NOMO-1 (cell line): ENCODE results near the gene CHRNA9.

Source experiments
- DNase-seq, 2 experiments: peaks; one replicate each; lab custom pipeline; 2025; ENCODE audit not compliant: unreplicated experiment in 2 of 2; lab: John Stamatoyannopoulos, UW

CHRNA9 gene

DNA sequence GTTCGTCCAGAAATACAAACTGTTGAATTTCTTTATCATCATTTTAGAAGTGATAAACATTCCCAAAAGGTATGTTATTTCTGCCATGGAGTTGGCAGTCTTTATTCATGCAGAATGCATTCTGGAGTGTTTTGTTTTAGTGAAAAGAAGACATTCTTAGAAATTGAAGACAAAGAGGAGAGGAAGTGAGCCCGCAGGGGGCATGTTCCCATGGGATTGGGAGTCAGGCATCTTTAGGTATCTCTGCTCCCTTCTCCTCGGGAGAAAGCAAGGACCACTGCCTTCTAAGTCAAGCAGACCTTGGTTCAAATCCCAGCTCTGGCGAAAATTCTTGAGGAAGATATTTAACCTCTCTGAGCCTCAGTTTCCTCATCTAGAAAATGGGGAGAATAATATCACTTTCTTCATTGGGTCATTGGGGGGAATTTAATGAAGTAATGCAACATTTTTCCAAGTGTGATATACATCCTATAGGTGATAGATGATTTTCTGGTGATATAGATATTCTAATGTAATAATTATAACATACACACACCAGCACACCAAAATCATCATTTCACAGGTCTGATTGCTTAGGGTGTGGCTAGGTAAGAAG, 26.5 kb upstream of the CHRNA9 start:
- no peak for DNase-seq

DNA sequence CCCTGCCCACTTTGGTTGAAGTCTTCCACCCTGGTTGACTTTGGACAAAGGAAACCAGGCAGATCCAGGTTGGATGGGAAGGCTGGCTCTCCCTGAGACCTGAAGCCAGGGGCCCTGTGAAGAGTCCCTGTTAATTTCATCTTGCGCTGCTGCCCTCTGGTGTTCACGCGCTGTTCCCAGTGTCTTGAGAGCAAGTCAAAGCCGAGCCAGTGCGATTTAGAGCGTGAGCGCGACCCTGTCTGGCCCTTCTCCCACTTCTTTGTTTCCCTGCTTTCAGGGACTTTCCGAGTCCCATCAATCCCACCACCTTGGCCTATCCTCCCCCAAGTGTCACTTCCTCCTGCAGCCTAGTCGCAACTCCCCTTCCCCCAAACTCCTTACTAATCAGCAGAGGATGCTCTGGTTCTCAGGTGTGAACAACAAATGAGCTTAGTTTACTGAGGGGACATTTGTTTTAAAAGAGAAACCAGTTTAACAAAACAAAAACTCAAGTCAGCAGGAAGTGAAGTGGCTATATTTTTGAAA, 25.8 kb upstream of the CHRNA9 start:
- DNase-seq = no peak

DNA sequence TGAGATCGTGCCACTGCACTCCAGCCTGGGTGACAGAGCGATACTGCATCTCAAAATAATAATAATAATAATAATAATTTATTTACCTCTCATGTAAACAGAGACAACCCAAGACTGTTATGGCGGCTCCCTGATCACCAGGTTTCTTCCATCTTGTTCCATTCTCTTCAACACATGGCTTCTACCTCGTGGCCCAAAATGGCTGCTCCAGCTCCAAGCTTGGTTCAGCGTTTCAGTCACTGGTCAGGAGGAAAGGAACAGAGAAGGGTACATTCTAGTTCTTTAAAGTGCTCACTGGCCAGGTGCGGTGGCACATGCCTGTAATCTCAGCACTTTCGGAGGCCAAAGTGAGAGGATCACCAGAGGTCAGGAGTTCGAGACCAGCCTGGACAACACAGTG, 24.9 kb upstream of the CHRNA9 start:
- no peak for DNase-seq

DNA sequence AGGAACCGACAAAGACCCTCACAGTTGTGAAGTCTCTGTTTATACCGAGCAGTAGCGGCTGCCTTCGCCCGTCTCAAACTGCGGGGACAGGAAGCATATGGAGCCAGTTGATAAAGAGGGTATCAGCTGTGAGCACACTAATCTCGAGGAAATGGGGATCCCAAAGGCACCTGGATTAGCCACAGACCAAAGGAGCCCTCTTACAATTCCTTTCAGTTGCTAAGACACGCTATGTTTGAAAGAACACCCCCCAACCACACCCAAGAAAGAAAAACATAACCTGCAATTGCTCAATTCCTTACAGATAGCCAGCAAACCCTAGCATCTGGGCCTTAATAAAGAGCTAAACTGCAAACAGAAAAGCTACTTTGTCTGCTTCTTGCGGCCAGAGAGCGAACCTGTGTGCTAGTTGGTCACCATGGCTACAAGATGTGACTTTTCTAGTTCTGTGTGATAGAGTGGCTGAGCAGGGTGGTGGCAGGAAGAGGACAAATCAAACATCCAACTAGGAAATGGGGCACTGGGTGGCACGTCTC, 23.3 kb upstream of the CHRNA9 start:
- DNase-seq = no peak

DNA sequence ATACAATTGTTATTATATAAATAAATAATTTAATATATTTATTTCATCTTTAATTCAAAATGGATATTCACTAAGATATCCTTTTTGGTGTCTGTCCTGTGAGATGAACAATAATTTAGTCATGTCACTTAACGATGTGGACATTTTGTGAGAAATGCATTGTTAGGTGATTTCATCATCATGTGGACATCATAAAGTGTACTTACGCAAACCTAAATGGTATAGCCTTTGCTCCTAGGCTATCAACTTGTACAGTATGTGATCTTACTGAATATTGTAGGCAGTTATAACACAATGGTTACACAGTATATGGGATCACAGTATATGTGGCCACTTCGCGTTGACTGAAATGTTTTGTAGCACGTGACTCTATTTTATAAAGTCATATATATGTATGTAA, 20.2 kb upstream of the CHRNA9 start:
- DNase-seq = no peak

DNA sequence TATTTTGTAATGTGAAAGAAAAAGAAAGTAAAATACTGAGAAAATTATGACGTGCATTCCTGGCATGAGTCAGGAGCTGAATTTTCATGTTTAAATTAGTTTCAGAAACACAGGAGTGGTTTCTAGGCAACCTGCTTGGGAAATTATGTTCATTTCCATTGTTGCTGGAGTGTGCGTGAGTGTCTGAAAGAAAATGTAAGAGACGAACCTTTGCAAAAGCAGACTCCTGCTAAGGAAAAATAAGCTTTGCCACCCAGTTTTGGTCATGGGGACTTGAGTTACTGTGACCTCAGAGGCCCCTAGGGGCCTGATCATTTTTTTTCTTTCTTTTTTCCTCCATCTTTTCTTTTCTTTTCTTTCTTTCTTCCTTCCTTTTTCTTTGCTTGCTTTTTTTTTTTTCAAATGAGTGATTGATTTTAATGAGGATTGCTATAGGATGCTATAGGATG, 18.8 kb upstream of the CHRNA9 start:
- DNase-seq = no peak

DNA sequence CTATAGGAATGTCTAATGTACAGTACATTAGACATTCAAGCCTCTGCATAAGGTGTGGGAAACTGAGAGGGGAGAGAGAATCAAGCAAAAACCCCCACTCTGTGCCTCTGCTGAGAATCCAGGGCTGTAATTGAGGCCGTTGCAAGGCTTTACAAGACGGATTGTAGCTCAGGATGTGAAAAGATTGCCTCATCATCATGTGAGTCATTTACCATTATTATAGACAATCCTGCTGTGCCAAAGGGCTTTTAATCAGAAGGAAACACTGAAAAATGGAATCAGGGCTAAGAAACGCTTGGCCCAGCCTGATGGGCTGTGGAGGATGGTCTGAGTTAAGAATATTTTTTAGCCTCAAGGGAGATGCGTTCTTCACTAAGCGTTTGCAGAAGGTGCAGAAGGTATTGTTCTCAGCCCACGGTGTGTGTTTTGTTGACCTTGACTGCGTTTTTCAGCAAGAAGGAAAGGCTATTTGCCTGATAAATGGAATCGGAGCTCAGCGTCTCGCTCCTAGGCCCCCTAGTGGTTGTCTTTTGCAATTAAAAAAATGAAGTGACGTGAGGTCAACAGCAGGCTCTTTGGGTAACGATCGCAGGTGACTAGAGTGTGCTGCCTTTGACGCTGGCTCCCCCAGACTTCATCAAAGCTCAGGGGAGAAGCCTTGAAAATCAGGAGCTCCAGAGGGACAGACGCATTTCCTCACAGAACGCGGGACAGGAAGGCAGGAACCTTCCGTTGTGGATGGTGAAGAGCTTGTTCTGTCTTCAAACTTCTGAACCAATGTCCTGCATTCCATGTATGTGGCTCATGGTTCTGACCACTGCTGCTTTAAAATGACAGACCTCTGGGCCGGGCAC, 18.1 kb upstream of the CHRNA9 start:
- DNase-seq = no peak

DNA sequence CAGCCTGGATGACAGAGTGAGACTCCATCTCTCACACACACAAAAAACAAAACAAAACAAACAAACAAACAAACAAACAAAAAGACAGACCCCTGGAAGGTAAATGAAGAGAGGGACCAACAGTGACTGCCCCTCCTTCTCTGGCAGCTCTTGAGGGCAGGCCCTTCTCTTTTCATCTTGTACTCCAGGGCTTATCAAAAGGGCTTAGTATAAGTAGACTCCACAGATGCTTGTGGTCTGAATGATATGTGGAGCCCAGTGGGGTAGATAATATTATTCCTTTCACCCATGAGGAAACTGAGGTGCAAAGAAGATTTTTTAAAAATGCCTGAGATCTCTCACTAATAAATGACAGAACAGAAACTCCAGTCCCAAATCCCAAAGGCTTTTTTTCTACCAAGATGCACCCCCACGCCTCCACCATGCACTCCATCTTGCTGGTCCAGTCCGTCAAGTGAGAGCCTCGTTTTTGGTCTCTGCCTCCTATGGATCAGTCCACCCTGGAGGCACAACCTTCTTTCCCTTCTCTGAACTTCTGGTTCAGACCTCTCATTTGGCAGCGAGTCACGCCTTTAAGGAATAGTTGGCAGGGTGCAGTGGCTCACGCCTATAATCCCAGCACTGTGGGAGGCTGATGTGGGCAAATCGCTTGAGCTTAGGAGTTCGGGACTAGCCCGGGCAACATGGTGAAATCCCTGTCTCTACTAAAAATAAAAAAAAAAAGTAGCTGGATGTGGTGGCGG, 17.0 kb upstream of the CHRNA9 start:
- no peak for DNase-seq

DNA sequence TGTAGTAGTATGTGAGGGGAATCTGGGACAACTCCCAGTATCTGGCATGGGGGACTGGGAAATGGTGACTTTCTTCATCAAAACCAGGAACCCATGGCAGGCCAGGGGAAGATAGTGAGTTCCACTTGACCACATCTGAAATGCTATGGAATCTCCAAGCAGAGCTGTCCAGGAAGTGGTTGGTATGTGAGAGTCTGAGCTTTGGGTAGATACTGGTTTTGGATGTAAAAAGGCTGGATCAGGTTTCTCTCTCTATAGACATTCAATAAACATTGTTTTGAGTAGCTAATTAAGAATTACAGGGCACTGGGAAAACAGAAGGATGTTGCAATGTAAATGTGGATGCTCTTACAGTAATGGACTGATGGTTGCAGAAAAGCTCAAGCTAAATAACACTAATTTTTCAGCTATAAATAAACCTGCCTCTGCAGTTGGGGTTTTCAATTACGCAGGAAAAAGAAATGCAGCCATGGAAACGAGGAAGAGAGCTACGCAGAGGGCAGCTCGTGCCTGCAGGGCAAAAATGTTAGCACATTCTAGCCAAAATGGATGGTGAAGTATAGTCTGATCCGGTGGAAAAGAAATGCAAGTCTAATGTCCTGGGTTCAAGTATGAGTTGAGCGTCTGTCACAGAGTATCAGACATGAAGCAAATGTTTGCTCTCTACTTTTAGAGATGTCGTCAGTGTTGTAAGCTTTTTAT, 13.4 kb upstream of the CHRNA9 start:
- peak; percentile 14 to 18 for DNase-seq

DNA sequence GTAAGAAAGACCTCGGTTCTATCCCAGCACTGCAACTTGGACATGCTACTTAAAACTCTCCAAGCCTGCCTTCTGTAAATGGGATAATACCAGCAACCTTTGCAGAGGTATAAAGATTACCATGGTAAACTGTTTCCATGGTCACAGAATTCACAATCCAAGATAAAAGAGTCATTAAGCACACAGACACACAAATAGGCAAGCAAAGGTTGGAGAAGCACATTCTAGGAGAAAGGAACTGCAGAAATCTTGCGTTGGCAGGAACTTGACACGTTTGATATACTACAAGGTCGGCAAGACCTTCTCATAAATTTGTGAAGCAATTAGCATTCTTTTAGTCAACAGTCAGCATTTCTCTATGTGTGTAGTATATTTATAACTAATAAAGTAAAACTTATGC, 12.3 kb upstream of the CHRNA9 start:
- peak; percentile 46 to 47 for DNase-seq

DNA sequence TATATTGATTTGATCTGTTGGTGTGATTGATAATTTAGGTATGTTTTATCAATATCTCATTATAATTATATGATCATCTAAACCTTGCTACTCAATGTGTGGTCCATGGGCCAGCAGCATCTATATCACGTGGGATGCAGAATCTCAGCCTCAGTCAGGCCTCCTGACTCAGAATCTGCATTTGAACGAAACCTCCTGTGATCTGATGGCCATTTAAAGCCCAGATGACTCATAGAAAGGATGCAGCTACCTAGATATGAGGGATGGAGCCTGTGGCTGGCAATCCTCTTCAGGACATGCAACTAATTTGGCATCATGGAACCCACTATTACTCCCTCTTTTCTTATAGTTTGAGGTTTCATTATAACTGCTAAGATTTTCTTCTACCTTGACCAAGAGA, 11.3 kb upstream of the CHRNA9 start:
- no peak for DNase-seq

DNA sequence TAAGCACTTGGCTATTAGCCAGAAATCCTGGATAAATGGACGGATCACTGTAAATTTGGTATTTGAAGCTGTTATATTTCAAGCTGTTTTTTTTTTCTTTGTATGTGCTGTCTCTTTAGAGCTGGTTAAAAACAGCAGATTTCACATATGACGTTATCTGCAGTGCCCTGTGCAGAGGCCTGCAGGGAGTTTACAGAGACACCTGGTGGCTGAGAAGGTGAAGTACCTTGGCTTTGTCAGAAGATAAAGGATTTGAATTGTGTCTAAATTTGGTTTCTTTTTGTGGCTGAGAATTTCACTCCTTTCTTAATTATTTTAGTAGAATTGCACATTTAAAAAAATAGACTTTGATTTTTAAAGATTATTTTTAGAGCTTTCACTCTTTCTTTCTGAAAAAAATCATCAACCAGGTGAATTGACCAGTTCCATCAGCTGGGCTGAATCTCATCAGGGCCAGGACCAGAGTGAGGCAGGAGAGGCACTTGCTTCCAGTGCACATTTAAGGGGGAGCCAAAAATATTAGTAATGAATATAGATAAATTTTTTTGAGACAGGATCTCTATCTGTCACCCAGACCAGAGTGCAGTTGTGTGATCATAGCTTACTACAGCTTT, 9.6 kb upstream of the CHRNA9 start:
- DNase-seq = peak; percentile 36 to 81

DNA sequence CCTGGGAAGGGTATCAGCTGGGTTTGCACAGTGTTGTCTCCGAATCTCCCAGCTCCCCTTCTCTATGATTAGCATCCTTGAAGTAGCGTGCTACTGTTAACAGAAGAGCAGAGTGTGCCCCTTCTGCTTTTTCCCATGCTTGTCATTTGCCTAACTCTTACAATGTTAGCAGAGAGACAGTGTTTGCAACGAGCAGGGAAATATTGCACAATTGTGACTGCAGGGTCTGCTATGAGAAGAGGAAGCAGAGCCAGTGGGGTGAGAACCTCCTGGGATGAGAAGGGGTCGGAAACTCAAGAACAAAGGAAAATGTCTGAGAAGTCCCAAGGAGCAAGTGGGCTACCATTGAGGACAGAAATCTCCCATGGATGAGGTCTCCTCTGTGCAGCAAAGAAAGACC, 7.8 kb upstream of the CHRNA9 start:
- DNase-seq = peak; percentile 86 to 95

DNA sequence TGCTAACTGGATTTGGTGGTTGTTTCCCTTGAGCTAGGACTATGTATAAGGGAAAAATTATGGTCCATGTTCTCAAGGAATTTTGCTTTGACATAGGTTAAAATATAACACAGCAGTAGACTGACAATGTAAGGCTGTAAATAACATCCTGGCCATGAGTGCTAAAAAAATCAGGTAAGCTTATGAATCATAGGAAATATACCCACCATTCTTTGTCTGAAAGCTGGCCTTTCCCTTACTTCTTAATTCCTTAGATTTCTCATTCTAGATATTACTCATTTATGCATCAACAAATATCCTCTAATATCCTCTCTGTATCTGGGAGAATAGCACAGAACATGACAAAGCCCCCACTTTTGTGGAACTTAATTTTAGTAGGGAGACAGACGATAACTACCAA, 6.8 kb upstream of the CHRNA9 start:
- DNase-seq = no peak

DNA sequence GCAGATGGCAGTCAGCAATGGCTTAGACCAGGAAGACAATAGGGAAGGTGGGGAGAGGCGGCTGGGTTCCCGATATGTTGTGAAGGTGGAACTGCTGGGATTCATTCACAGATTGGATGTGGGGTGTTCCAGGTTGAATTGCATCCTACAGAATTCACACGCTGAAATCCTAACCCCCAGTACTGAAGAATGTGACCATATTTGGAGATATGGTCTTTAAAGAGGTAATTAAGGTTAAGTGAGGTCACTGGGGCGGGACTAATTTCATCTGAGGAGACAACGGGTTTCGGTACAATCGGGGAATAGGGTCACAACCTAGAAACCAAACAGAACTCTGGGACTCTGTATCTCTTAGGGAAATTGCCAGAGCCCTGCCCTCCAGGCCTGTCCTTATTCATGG, 5.3 kb upstream of the CHRNA9 start:
- DNase-seq = no peak

DNA sequence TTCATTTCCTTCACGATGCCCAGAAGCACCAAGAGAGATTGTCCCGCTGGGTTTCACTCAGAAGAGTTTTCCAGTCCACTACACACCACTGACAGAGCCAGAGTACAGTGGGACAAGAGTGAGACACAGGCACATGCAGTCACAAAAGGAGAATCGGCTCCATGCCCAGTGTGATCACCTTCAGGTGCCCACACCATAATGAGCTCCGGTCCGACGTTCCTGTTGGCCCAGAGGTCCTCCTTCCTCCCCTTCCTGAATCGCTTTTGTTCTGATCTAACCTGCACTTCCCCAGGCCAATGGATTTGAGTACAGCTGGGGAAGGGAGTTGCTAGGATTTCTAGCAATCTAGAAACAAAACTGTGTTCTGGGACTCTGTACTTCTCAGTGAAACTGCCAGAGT, 4.6 kb upstream of the CHRNA9 start:
- DNase-seq = no peak

DNA sequence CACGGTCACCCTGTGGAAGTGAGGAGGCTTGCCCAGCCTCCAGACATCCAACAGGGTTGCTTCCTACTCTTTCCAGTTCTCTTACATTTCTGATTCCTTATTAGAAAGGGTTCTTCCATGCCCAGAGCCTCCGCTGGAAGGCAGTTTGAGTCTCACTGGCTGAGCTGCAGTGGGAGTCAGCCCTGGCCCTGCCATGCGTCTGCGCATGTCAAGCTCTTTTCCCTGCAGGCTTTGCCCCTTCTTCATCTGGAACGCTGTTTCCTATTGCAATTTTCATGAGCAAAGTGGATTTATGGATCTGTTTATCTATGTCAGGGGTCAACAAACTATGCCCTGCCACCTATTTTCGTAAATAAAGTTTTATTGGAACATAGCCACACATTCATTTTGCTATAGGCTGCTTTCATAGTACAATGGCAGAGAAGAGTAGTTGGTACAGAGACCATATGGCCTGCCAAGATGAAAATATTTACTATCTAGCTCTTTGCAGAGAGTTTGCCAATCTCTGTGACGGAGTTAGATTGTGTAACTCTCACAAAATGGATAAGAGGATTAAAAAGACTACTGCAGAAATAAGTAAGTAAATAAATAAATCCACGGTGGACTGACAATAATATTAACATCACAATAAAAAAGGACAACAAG, 3.9 kb upstream of the CHRNA9 start:
- DNase-seq = no peak

DNA sequence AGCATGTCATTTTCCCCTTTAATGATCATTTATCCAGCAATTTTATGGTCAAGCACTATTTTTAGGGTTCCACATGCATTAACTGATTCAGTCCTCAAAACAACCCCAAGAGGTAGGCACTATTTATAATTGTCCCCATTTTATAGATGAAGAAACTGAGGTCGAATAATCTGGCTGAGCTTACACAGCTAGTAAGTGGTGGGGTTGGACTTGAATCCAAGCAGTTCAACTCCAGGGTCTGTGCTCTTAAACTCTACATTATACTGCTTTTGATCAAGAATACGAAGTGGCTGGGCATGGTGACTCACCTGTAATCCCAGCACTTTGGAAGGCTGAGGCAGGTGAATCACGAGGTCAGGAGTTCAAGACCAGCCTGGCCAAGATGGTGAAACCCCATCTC, 3.2 kb upstream of the CHRNA9 start:
- DNase-seq = no peak

DNA sequence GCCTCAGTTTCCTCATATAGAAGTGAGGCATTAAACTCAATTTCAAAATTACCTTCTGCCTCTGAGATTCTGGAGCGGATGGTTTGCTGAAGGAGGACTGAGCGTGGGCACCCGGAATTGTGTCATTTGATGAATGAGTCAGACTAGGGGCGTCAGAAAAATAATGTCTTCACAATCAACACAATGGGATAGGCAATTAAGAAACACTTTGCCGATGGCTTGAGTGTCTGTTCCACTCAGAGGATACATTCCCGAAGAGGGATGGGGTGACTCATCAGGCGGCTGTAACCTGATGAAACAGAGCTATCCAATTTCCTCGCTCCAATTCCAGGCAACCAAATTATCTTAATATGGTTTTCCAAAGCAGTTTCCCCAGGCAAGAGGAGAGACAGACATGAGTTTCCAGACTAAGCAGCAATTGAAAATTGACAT, 1.2 kb upstream of the CHRNA9 start:
- DNase-seq = no peak

DNA sequence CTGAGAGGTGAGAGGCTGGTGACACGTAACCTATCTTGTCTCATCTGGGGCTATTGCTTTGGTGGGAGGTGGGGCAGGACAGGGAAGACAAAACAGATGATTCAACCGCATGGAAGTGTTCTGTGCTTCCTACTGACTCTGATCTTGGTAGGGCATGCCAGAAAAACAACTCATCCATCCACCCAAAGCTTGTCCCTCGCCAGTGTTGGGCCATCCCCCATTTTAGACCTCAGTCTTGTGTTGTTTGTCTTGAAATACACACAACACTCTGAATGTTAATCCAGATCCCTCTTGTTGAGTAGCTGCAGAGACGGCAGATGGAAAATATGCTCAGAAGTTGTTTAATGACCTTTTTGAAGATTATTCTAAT, 377 bp downstream of the CHRNA9 start:
- no peak for DNase-seq
